ENCODE measurements around the gene CMTM1.

DNA sequence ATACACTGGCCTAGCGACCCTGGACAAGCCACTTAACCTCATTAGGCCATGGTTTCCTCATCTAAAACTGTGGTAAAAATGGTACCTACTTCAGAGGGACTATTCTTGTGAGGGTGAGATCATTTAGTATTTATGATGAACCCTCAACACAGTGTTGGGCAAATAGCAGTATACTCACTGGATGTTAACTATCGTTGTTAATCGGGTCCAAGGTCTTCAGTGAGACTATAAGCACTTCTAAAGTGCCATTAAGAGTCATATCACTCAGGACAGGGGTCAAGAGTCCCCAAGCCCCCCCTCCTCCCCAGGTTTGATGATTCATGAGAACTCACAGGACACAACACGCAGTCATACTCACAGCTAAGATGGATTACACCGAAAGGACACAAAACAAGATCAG lies 27.3 kb upstream of the CMTM1 start:
- TF ChIP-seq, protein P1, sequence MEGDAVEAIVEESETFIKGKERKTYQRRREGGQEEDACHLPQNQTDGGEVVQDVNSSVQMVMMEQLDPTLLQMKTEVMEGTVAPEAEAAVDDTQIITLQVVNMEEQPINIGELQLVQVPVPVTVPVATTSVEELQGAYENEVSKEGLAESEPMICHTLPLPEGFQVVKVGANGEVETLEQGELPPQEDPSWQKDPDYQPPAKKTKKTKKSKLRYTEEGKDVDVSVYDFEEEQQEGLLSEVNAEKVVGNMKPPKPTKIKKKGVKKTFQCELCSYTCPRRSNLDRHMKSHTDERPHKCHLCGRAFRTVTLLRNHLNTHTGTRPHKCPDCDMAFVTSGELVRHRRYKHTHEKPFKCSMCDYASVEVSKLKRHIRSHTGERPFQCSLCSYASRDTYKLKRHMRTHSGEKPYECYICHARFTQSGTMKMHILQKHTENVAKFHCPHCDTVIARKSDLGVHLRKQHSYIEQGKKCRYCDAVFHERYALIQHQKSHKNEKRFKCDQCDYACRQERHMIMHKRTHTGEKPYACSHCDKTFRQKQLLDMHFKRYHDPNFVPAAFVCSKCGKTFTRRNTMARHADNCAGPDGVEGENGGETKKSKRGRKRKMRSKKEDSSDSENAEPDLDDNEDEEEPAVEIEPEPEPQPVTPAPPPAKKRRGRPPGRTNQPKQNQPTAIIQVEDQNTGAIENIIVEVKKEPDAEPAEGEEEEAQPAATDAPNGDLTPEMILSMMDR (IDR thresholded peaks at IDR 0.05) = no peak
- TF ChIP-seq POLR2A (IDR thresholded peaks at IDR 0.05) = no peak
